Ishikawa (cell line): ENCODE data around the gene NQO1.

Experiments
- EP300 ChIP-seq: IDR thresholded peaks from 2 replicates; pipeline ENCODE4 v1.6.1; 2012; ENCODE audit warnings: borderline replicate concordance
- MAX ChIP-seq: IDR thresholded peaks from 2 replicates; pipeline ENCODE4 v1.6.1; 2012
- RAD21 ChIP-seq: IDR thresholded peaks from 2 replicates; pipeline ENCODE4 v1.6.1; 2012; ENCODE audit warnings: low read depth
- REST ChIP-seq: IDR thresholded peaks from 2 replicates; pipeline ENCODE4 v1.6.1; 2012; ENCODE audit warnings: low read depth, mild to moderate bottlenecking
- TAF1 ChIP-seq: IDR thresholded peaks from 2 replicates; pipeline ENCODE4 v1.6.1; 2012; ENCODE audit warnings: low read depth, mild to moderate bottlenecking
- TCF12 ChIP-seq: IDR thresholded peaks from 2 replicates; pipeline ENCODE4 v1.6.1; 2012; ENCODE audit warnings: low read depth
- ZBTB7A ChIP-seq: IDR thresholded peaks from 2 replicates; pipeline ENCODE4 v1.6.1; 2012; ENCODE audit warnings: low read depth

GRCh38 chr16:69744363-69745231 lies 18.2 kb upstream of the NQO1 start:
- TF ChIP-seq REST (no peak), RAD21 (no peak), MAX (no peak), TAF1 (no peak), EP300 (no peak), ZBTB7A (no peak), TCF12 (no peak)
